ENCODE data around the gene SLCO2B1.

Gene SLCO2B1

GRCh38 chr11:75248924-75249256, 98.0 kb downstream of the SLCO2B1 start:
- DNase-seq, result no peak

- no peak for DNase-seq
These were observed 98.8 kb downstream of the SLCO2B1 start for GRCh38 chr11:75249704-75250103.

DNA sequence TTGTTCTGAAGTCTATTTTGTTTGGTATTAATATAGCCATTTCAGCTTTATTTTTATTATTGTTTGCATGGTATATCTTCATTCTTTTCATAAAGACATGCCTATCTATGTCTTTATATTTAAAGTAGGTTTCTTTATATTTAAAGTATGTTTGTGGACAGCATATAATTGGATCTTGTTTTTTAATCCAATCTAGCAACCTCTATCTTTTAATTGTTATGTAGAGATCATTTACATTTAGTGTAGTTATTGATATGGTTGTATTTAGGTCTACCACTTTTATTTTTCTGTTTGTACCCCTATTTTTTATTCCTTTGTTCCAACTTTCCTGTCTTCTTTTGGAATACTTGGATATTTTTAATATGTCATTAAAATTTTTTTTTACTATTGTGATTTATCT, 103.4 kb downstream of the SLCO2B1 start:
- DNase-seq, result no peak

All from C1 segment of cervical spinal cord (tissue), 14 donors.